A673 (cell line): Measurements from ENCODE around the gene KRCC1.

ENCODE experiments used
- CTCF ChIP-seq: fragments of 300-800, 200-600 bp; sonication (generic); conservative IDR thresholded peaks from 2 replicates; pipeline ENCODE4 v1.5.1; 2017; ENCODE audit warnings: low read depth, mild to moderate bottlenecking, antibody characterized with exemption, low read length, moderate library complexity, mixed read lengths
- EZH2 ChIP-seq: fragments of 200-600 bp; sonication (generic); IDR thresholded peaks from 2 replicates; pipeline ENCODE4 v1.6.1; 2017; ENCODE audit warnings: borderline replicate concordance, low read depth, mild to moderate bottlenecking, mixed read lengths, antibody characterized with exemption, low read length; ENCODE audit not compliant: poor library complexity, severe bottlenecking

GRCh38 chr2:88059979-88060906, 4.7 kb upstream of the KRCC1 start:
- peak; percentile 82 for TF ChIP-seq CTCF
- no peak for TF ChIP-seq EZH2
